Caco-2 (cell line): ENCODE data around the gene YWHAQ. TPM values are rescaled to one million over a fixed set of nuclear protein-coding genes. Genes with fewer than 3 reads are reported as not detected.
"Not testable (repeated sequence)": the region's sequence is repeated elsewhere in the genome, so short reads cannot be mapped to it uniquely, and the experiment has no call there.

Experiments
- BruUV-seq: library from RNA; stranded (reverse); fragments of 400-500 nt; replicated peaks from 2 replicates; lab custom pipeline; 2021; lab: Mats Ljungman, UMichigan
- CTCF ChIA-PET: fragments of 300-600 bp; sonication (Branson Sonifier 250); formaldehyde crosslinking; loops from one replicate; lab custom pipeline; 2022; ENCODE audit warnings: antibody characterized with exemption; lab: Charles Lee
- POLR2A ChIA-PET: fragments of 300-600 bp; sonication (Branson Sonifier 250); formaldehyde crosslinking; loops from one replicate; lab custom pipeline; 2022; ENCODE audit warnings: antibody characterized with exemption; lab: Charles Lee
- DNase-seq, 2 experiments: peaks; one replicate each; pipeline versions ENCODE4 v3.0.0 to v3.0.0-alpha.2; 2020 to 2022
- H3K27me3 ChIP-seq: replicated peaks from 2 replicates; pipeline ENCODE4 v1.6.0; 2011; ENCODE audit warnings: low read length; ENCODE audit not compliant: control insufficient read depth, insufficient read depth
- H3K36me3 ChIP-seq: 2 replicates; pipeline ENCODE4 v1.5.1; 2011; ENCODE audit warnings: low read length; ENCODE audit not compliant: control insufficient read depth, insufficient read depth
- H3K4me1 ChIP-seq: fragments of 250-450 bp; sonication (Bioruptor Pico); 2 replicates; pipeline ENCODE4 v1.5.1; 2020; ENCODE audit warnings: mild to moderate bottlenecking
- H3K4me3 ChIP-seq: 2 replicates; pipeline ENCODE4 v1.5.1; 2011; ENCODE audit warnings: low read depth, mild to moderate bottlenecking, control low read depth, low read length
- H3K9me3 ChIP-seq: fragments of 250-450 bp; sonication (Bioruptor Pico); 2 replicates; pipeline ENCODE4 v1.5.1; 2020; ENCODE audit warnings: mild to moderate bottlenecking, moderate library complexity
- H3K27ac Mint-ChIP-seq: one replicate; pipeline ENCODE4 v1.8.0; 2022; ENCODE audit warnings: mixed read lengths; ENCODE audit not compliant: unreplicated experiment
- H3K27me3 Mint-ChIP-seq: one replicate; pipeline ENCODE4 v1.8.0; 2022; ENCODE audit warnings: mixed read lengths; ENCODE audit not compliant: insufficient read depth, unreplicated experiment
- H3K36me3 Mint-ChIP-seq: one replicate; pipeline ENCODE4 v1.8.0; 2022; ENCODE audit warnings: mild to moderate bottlenecking, mixed read lengths; ENCODE audit not compliant: insufficient read depth, unreplicated experiment
- H3K4me1 Mint-ChIP-seq: one replicate; pipeline ENCODE4 v1.8.0; 2022; ENCODE audit warnings: low read depth, mixed read lengths; ENCODE audit not compliant: unreplicated experiment
- H3K4me3 Mint-ChIP-seq: one replicate; pipeline ENCODE4 v1.8.0; 2022; ENCODE audit warnings: mild to moderate bottlenecking, moderate library complexity, mixed read lengths; ENCODE audit not compliant: unreplicated experiment
- H3K9me3 Mint-ChIP-seq: one replicate; pipeline ENCODE4 v1.8.0; 2022; ENCODE audit warnings: mixed read lengths; ENCODE audit not compliant: unreplicated experiment
- CTCF ChIP-seq, 2 experiments: fragments of 200-600 bp in 1 of 2; IDR thresholded peaks; 1 replicate in 1 of 2; 2 replicates in 1 of 2; pipeline versions ENCODE4 v1.5.1 to v1.8.0; 2011 to 2022; ENCODE audit warnings: antibody characterized with exemption in 1 of 2, control low read depth in 1 of 2, inconsistent platforms in 1 of 2, low read depth in 1 of 2, low read length in 1 of 2, mild to moderate bottlenecking in 1 of 2, moderate library complexity in 1 of 2; ENCODE audit not compliant: insufficient read depth in 1 of 2, severe bottlenecking in 1 of 2, unreplicated experiment in 1 of 2
- intact Hi-C: fragments of 100-400 bp; cut with micrococcal nuclease; formaldehyde crosslinking; loops from one replicate; pipeline ENCODE4 v1.10.0; 2022; ENCODE audit not compliant: unreplicated experiment
- total RNA-seq: library from RNA; stranded (reverse); gene quantifications from 2 replicates; pipeline ENCODE4 v1.2.3, GENCODE V29; 2022

The YWHAQ gene
- total RNA-seq, 1 experiment from 2014 or later = 344 TPM

DNA sequence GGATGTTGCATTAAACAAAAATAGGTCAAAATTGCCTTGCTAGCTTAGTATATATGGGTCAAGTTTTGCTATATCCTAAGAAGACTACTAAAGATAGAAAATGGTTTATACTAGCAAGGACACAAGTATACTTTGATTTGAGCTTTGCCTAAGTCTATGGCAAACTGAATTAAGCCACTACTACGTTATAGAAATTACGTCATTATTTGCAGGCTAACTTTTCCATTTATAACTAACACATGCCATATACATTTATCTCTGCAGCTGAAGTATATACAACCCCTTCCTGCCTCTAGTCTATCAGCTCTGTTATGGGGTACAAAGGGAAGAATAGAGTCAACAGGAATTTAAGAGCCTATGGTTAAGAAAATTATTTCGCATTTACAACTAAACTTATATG lies 16.2 kb downstream of the YWHAQ start:
- POLR2A ChIA-PET = no interaction called here
- H3K4me3 Mint-ChIP-seq = no peak overlapping the region
- intact Hi-C loops = no loop called here
- H3K27ac Mint-ChIP-seq = no peak overlapping the region
- H3K9me3 Mint-ChIP-seq = no peaks in the 10 kb centered on the region
- Histone ChIP-seq H3K4me3 (no peak overlapping the region), H3K4me1 (no peaks in the 10 kb centered on the region; the same call in 1 of the 2 replicates), H3K27me3 (no peaks in the 10 kb centered on the region), H3K36me3 (no peaks in the 10 kb centered on the region), H3K9me3 (no peaks in the 10 kb centered on the region)
- no peak for DNase-seq
- TF ChIP-seq CTCF (IDR thresholded peaks at IDR 0.05; ENCODE audit: insufficient read depth in 1 of 2, low read depth in 1 of 2, low read length in 1 of 2, severe bottlenecking in 1 of 2, unreplicated experiment in 1 of 2) = no peak
- H3K36me3 Mint-ChIP-seq = peaks cover 57% of the 10 kb centered on the region
- H3K4me1 Mint-ChIP-seq = peaks cover 14% of the 10 kb centered on the region
- no TSS peak for BruUV-seq
- CTCF ChIA-PET = no interaction called here
- no peaks in the 10 kb centered on the region for H3K27me3 Mint-ChIP-seq

GRCh38 chr2:9613291-9613690 lies 17.5 kb downstream of the YWHAQ start:
- H3K4me1 ChIP-seq = peaks cover 8% of the 10 kb centered on the region
- H3K27me3 ChIP-seq = no peaks in the 10 kb centered on the region
- Mint-ChIP-seq H3K4me1 (peaks cover 23% of the 10 kb centered on the region), H3K36me3 (peaks cover 49% of the 10 kb centered on the region), H3K27ac (peak overlapping the region; percentile 50), H3K9me3 (no peaks in the 10 kb centered on the region), H3K27me3 (no peaks in the 10 kb centered on the region), H3K4me3 (no peak overlapping the region)
- intact Hi-C loops = no loop called here
- ChIA-PET POLR2A (no interaction called here), CTCF (no interaction called here)
- no TSS peak for BruUV-seq
- TF ChIP-seq CTCF (IDR thresholded peaks at IDR 0.05; ENCODE audit: insufficient read depth in 1 of 2, low read depth in 1 of 2, low read length in 1 of 2, severe bottlenecking in 1 of 2, unreplicated experiment in 1 of 2) = no peak
- DNase-seq = no peak
- no peak overlapping the region for H3K4me3 ChIP-seq
- no peaks in the 10 kb centered on the region for H3K9me3 ChIP-seq
- H3K36me3 ChIP-seq = no peaks in the 10 kb centered on the region

GRCh38 chr2:9611549-9611912 lies 19.3 kb downstream of the YWHAQ start:
- H3K27ac Mint-ChIP-seq, intact Hi-C loops, H3K9me3 ChIP-seq, H3K36me3 ChIP-seq, DNase-seq, H3K27me3 ChIP-seq, H3K27me3 Mint-ChIP-seq, H3K4me3 ChIP-seq, BruUV-seq, H3K9me3 Mint-ChIP-seq, H3K4me3 Mint-ChIP-seq, POLR2A ChIA-PET: not testable (repeated sequence)
- peaks cover 40% of the 10 kb centered on the region for H3K36me3 Mint-ChIP-seq
- peaks cover 14% of the 10 kb centered on the region for H3K4me1 ChIP-seq
- H3K4me1 Mint-ChIP-seq = peaks cover 23% of the 10 kb centered on the region
- CTCF ChIA-PET = interaction anchor here (0.6 kb wide), 1 partner anchor 63 kb away, joined by 3 read pairs; no protein-coding TSS in a partner anchor
- peak in 1 of 2 experiments; percentile 15 for TF ChIP-seq CTCF (IDR thresholded peaks at IDR 0.05; ENCODE audit: insufficient read depth in 1 of 2, low read depth in 1 of 2, low read length in 1 of 2, severe bottlenecking in 1 of 2, unreplicated experiment in 1 of 2)
